Neural cell (in vitro differentiated cells): ENCODE results near the gene CASTOR1. TPM values are rescaled to one million over a fixed set of nuclear protein-coding genes. Genes with fewer than 3 reads are reported as not detected.

Experiments used
- H2AFZ ChIP-seq: fragments of 200-600, 300-800 bp; sonication (generic), shearing (Covaris generic); 2 replicates; pipeline ENCODE4 v1.6.0; 2014; ENCODE audit warnings: low read depth, mild to moderate bottlenecking, antibody characterized with exemption, low read length, moderate library complexity
- H3F3A ChIP-seq: fragments of 200-600 bp; shearing (Covaris generic); 2 replicates; pipeline ENCODE4 v1.6.1; 2016; ENCODE audit warnings: mild to moderate bottlenecking, moderate library complexity, mixed read lengths, antibody characterized with exemption, low read length; ENCODE audit not compliant: insufficient read depth, poor library complexity, severe bottlenecking
- H3K27ac ChIP-seq: fragments of 200-600, 300-800 bp; sonication (generic), shearing (Covaris generic); 2 replicates; pipeline ENCODE4 v1.5.1; 2014; ENCODE audit warnings: mild to moderate bottlenecking, low read length, moderate library complexity
- H3K27me3 ChIP-seq: fragments of 300-800, 200-600 bp; sonication (generic), shearing (Covaris generic); 2 replicates; pipeline ENCODE4 v1.6.0; 2014; ENCODE audit warnings: mild to moderate bottlenecking, low read depth, low read length, moderate library complexity; ENCODE audit not compliant: insufficient read depth
- H3K36me3 ChIP-seq: fragments of 300-800, 200-600 bp; sonication (generic), shearing (Covaris generic); 2 replicates; pipeline ENCODE4 v1.5.1; 2014; ENCODE audit warnings: mild to moderate bottlenecking, antibody characterized with exemption, low read length, moderate library complexity; ENCODE audit not compliant: insufficient read depth
- H3K4me2 ChIP-seq: fragments of 300-800, 200-600 bp; sonication (generic), shearing (Covaris generic); 2 replicates; pipeline ENCODE4 v1.6.0; 2014; ENCODE audit warnings: mild to moderate bottlenecking, low read length
- H3K4me3 ChIP-seq: fragments of 300-800, 200-600 bp; sonication (generic), shearing (Covaris generic); 2 replicates; pipeline ENCODE4 v1.5.1; 2014; ENCODE audit warnings: mild to moderate bottlenecking, low read length, moderate library complexity
- H3K79me2 ChIP-seq: fragments of 200-600 bp; shearing (Covaris generic); replicated peaks from 2 replicates; pipeline ENCODE4 v1.6.0; 2014; ENCODE audit warnings: mild to moderate bottlenecking, low read length, moderate library complexity; ENCODE audit not compliant: insufficient read depth
- H3K9ac ChIP-seq: fragments of 300-800, 200-600 bp; sonication (generic), shearing (Covaris generic); 2 replicates; pipeline ENCODE4 v1.6.1; 2016; ENCODE audit warnings: mild to moderate bottlenecking, low read length, mixed read lengths
- H3K9me2 ChIP-seq: fragments of 200-600 bp; shearing (Covaris generic); 2 replicates; pipeline ENCODE4 v1.6.1; 2016; ENCODE audit warnings: mild to moderate bottlenecking, low read length, mixed read lengths; ENCODE audit not compliant: insufficient read depth
- H3K9me3 ChIP-seq: fragments of 200-600, 300-800 bp; sonication (generic), shearing (Covaris generic); 2 replicates; pipeline ENCODE4 v1.6.1; 2016; ENCODE audit warnings: mild to moderate bottlenecking, mixed run types, low read length, moderate library complexity, mixed read lengths
- H4K20me1 ChIP-seq: fragments of 200-600 bp; shearing (Covaris generic); 2 replicates; pipeline ENCODE4 v1.6.1; 2016; ENCODE audit warnings: mild to moderate bottlenecking, mixed run types; ENCODE audit not compliant: insufficient read depth
- CTCF ChIP-seq: fragments of 450-650 bp; IDR thresholded peaks from 2 replicates; pipeline ENCODE4 v1.5.1; 2014; ENCODE audit warnings: antibody characterized with exemption, mild to moderate bottlenecking, moderate library complexity; ENCODE audit not compliant: poor library complexity, severe bottlenecking
- EP300 ChIP-seq: fragments of 450-650 bp; conservative IDR thresholded peaks from 2 replicates; pipeline ENCODE4 v1.6.1; 2014; ENCODE audit warnings: antibody characterized with exemption, mild to moderate bottlenecking, moderate library complexity; ENCODE audit not compliant: poor library complexity, severe bottlenecking
- EZH2 ChIP-seq: fragments of 200-600, 300-800 bp; shearing (Covaris generic), sonication (generic); IDR thresholded peaks from 2 replicates; pipeline ENCODE4 v1.6.1; 2014; ENCODE audit warnings: antibody characterized with exemption, low read length, borderline replicate concordance, mild to moderate bottlenecking; ENCODE audit not compliant: insufficient read depth, poor library complexity, severe bottlenecking
- MXI1 ChIP-seq: fragments of 450-650 bp; conservative IDR thresholded peaks from 2 replicates; pipeline ENCODE4 v1.6.1; 2014; ENCODE audit warnings: antibody characterized with exemption, mild to moderate bottlenecking; ENCODE audit not compliant: poor library complexity, severe bottlenecking
- POLR2AphosphoS5 ChIP-seq: IDR thresholded peaks from 2 replicates; pipeline ENCODE4 v1.6.1; 2012
- RAD21 ChIP-seq: fragments of 450-650 bp; conservative IDR thresholded peaks from 2 replicates; pipeline ENCODE4 v1.6.1; 2014; ENCODE audit warnings: antibody characterized with exemption, mild to moderate bottlenecking, moderate library complexity
- REST ChIP-seq: IDR thresholded peaks from 2 replicates; pipeline ENCODE4 v1.6.1; 2012; ENCODE audit warnings: borderline replicate concordance
- SMC3 ChIP-seq: fragments of 450-650 bp; conservative IDR thresholded peaks from 2 replicates; pipeline ENCODE4 v1.6.1; 2014; ENCODE audit warnings: antibody characterized with exemption, mild to moderate bottlenecking, moderate library complexity; ENCODE audit not compliant: poor library complexity
- TAF1 ChIP-seq: IDR thresholded peaks from 2 replicates; pipeline ENCODE4 v1.6.1; 2012; ENCODE audit warnings: low read depth
- polyA plus RNA-seq: library from polyadenylated mRNA; depleted of rRNA; stranded (reverse); fragments of >200 nt; gene quantifications from 2 replicates; pipeline ENCODE4 v1.2.3, GENCODE V29; 2014

CASTOR1 gene
- polyA plus RNA-seq, 1 donor from 2014 or later: 2.2 TPM

- H3K9me3 ChIP-seq: no peaks in the 10 kb centered on the region
- no peak overlapping the region for H3K9ac ChIP-seq
- no peaks in the 10 kb centered on the region for H3K36me3 ChIP-seq
- no peaks in the 10 kb centered on the region for H3K79me2 ChIP-seq
- no peak overlapping the region for H3K4me2 ChIP-seq
- H3K4me3 ChIP-seq: no peak overlapping the region
- H3K27me3 ChIP-seq: no peaks in the 10 kb centered on the region
- H3F3A ChIP-seq: no peaks in the 10 kb centered on the region
- no peaks in the 10 kb centered on the region for H4K20me1 ChIP-seq
- no peak overlapping the region for H2AFZ ChIP-seq
- H3K27ac ChIP-seq: no peak overlapping the region
- TF ChIP-seq SMC3 (no peak), EZH2 (no peak), RAD21 (no peak), EP300 (no peak), MXI1 (no peak), CTCF (no peak), POLR2AphosphoS5 (no peak), REST (no peak), TAF1 (no peak)
- no peaks in the 10 kb centered on the region for H3K9me2 ChIP-seq
Observed at GRCh38 chr22:30305519-30305905, 16.2 kb upstream of the CASTOR1 start.

GRCh38 chr22:30304495-30305244, 15.4 kb upstream of the CASTOR1 start:
- H2AFZ ChIP-seq: no peak overlapping the region
- no peaks in the 10 kb centered on the region for H3K9me2 ChIP-seq
- no peaks in the 10 kb centered on the region for H3F3A ChIP-seq
- H3K9ac ChIP-seq: no peak overlapping the region
- H4K20me1 ChIP-seq: no peaks in the 10 kb centered on the region
- no peak overlapping the region for H3K4me3 ChIP-seq
- H3K27ac ChIP-seq: no peak overlapping the region
- no peak overlapping the region for H3K4me2 ChIP-seq
- no peaks in the 10 kb centered on the region for H3K9me3 ChIP-seq
- H3K27me3 ChIP-seq: no peaks in the 10 kb centered on the region
- H3K79me2 ChIP-seq: no peaks in the 10 kb centered on the region
- TF ChIP-seq CTCF (no peak), RAD21 (no peak)
- H3K36me3 ChIP-seq: no peaks in the 10 kb centered on the region
